Suppressor macrophage (primary cell): ENCODE results near the gene COMT.
"Not testable (repeated sequence)": the region's sequence is repeated elsewhere in the genome, so short reads cannot be mapped to it uniquely, and the experiment has no call there.

Experiments
- DNase-seq, 4 experiments: peaks; one replicate each; pipeline ENCODE4 v3.0.0-alpha.2; 2020 to 2022

The COMT gene

GRCh38 chr22:19929586-19930550 is 11.7 kb upstream of the COMT start:
- DNase-seq = no peak

- DNase-seq = peak; percentile 54 to 69 (median 65)
These were observed 10.8 kb upstream of the COMT start for GRCh38 chr22:19930551-19931486.

GRCh38 chr22:19931514-19931913 is 10.1 kb upstream of the COMT start:
- no peak for DNase-seq

- DNase-seq = peak; percentile 40 to 72 (median 61)
These were observed 9.0 kb upstream of the COMT start for GRCh38 chr22:19932367-19933206.

GRCh38 chr22:19933341-19934241 is 8.0 kb upstream of the COMT start:
- no peak for DNase-seq

GRCh38 chr22:19935123-19935718 is 6.4 kb upstream of the COMT start:
- DNase-seq = not testable (repeated sequence)

- DNase-seq = no peak
These were observed 5.1 kb upstream of the COMT start for GRCh38 chr22:19936513-19936912.

GRCh38 chr22:19937616-19938473 is 3.7 kb upstream of the COMT start:
- DNase-seq = peak in 3 of 4 experiments; percentile 22 to 39 (median 33)

- peak in 1 of 4 experiments; percentile 7 for DNase-seq
These were observed 822 bp upstream of the COMT start for GRCh38 chr22:19940536-19941364.

GRCh38 chr22:19942157-19943081 is 847 bp downstream of the COMT start:
- peak; percentile 42 to 70 (median 64) for DNase-seq

- DNase-seq = peak; percentile 32 to 66 (median 49)
These were observed 1.8 kb downstream of the COMT start for GRCh38 chr22:19943082-19944026.

- no peak for DNase-seq
These were observed 6.6 kb downstream of the COMT start for GRCh38 chr22:19948057-19948760.

- no peak for DNase-seq
These were observed 9.8 kb downstream of the COMT start for GRCh38 chr22:19951346-19951745.

- no peak for DNase-seq
These were observed 13.9 kb downstream of the COMT start for GRCh38 chr22:19955241-19956128.

GRCh38 chr22:19957445-19957844 is 15.9 kb downstream of the COMT start:
- DNase-seq = no peak
